ENCODE measurements around the gene ADGRL3. TPM values are rescaled to one million over a fixed set of nuclear protein-coding genes. Genes with fewer than 3 reads are reported as not detected.

The ADGRL3 gene
- total RNA-seq, 4 donors from 2014 or later = 0.19 to 7.8 (median 1.3) TPM

- Histone ChIP-seq H3K4me3 (no peak overlapping the region), H3K36me3 (no peaks in the 10 kb centered on the region), H3K27me3 (no peaks in the 10 kb centered on the region), H3K4me1 (peaks cover 0 to 16% (median 0%) of the 10 kb centered on the region in 3 donors), H3K9me3 (no peaks in the 10 kb centered on the region), H3K27ac (no peak overlapping the region)
- 85 to 87% methylated on average over 2 of the region's 2 CpGs for WGBS, 2 donors
- TF ChIP-seq CTCF (IDR thresholded peaks at IDR 0.05) (no peak), POLR2A (IDR thresholded peaks at IDR 0.05) (no peak)
- no peak for DNase-seq
- intact Hi-C loops (cut with DNase I) = no loop called here
Observed at GRCh38 chr4:61296144-61296543, 96.0 kb downstream of the ADGRL3 start.

GRCh38 chr4:61298178-61298740, 98.1 kb downstream of the ADGRL3 start:
- Histone ChIP-seq H3K4me3 (no peak overlapping the region), H3K27ac (no peak overlapping the region), H3K36me3 (no peaks in the 10 kb centered on the region), H3K4me1 (peaks cover 0 to under 1% (median 0%) of the 10 kb centered on the region in 3 donors), H3K27me3 (no peaks in the 10 kb centered on the region), H3K9me3 (no peaks in the 10 kb centered on the region)
- 44 to 60% methylated on average over 4 of the region's 4 CpGs for WGBS, 2 donors
- no peak for DNase-seq
- TF ChIP-seq POLR2A (IDR thresholded peaks at IDR 0.05) (no peak), CTCF (IDR thresholded peaks at IDR 0.05) (no peak)
- intact Hi-C loops (cut with DNase I) = no loop called here

- no peaks in the 10 kb centered on the region for H3K9me3 ChIP-seq
- H3K36me3 ChIP-seq = no peaks in the 10 kb centered on the region
- DNase-seq = no peak
- H3K4me1 ChIP-seq = no peaks in the 10 kb centered on the region
- H3K27me3 ChIP-seq = no peaks in the 10 kb centered on the region
- TF ChIP-seq POLR2A (IDR thresholded peaks at IDR 0.05) (no peak), CTCF (IDR thresholded peaks at IDR 0.05) (no peak)
- H3K27ac ChIP-seq = no peak overlapping the region
- 68 to 73% methylated on average over 4 of the region's 4 CpGs for WGBS, 2 donors
- no peak overlapping the region for H3K4me3 ChIP-seq
- intact Hi-C loops (cut with DNase I) = no loop called here
Observed at GRCh38 chr4:61299316-61299715, 99.2 kb downstream of the ADGRL3 start.

GRCh38 chr4:61300266-61300844, 100.2 kb downstream of the ADGRL3 start:
- Histone ChIP-seq H3K4me3 (no peak overlapping the region), H3K27ac (no peak overlapping the region), H3K27me3 (no peaks in the 10 kb centered on the region), H3K4me1 (no peaks in the 10 kb centered on the region), H3K9me3 (no peaks in the 10 kb centered on the region), H3K36me3 (no peaks in the 10 kb centered on the region)
- TF ChIP-seq CTCF (IDR thresholded peaks at IDR 0.05) = no peak
- TF ChIP-seq POLR2A (IDR thresholded peaks at IDR 0.05) = no peak
- DNase-seq = no peak
- intact Hi-C loops (cut with DNase I) = no loop called here
- 100% methylated on average over 1 to 2 of the region's 2 CpGs for WGBS, 2 donors

- no peak for DNase-seq
- Histone ChIP-seq H3K36me3 (no peaks in the 10 kb centered on the region), H3K27me3 (no peaks in the 10 kb centered on the region), H3K4me3 (no peak overlapping the region), H3K4me1 (no peaks in the 10 kb centered on the region), H3K9me3 (no peaks in the 10 kb centered on the region), H3K27ac (no peak overlapping the region)
- intact Hi-C loops (cut with DNase I) = no loop called here
- 25 to 46% methylated on average over 3 of the region's 3 CpGs for WGBS, 2 donors
- TF ChIP-seq CTCF (IDR thresholded peaks at IDR 0.05) (no peak), POLR2A (IDR thresholded peaks at IDR 0.05) (no peak)
Observed at GRCh38 chr4:61301271-61301670, 101.1 kb downstream of the ADGRL3 start.
